Kidney epithelial cell (primary cell): ENCODE measurements around the gene TLR6. TPM values are rescaled to one million over a fixed set of nuclear protein-coding genes. Genes with fewer than 3 reads are reported as not detected.

Experiments used
- DNase-seq: peaks from one replicate; pipeline ENCODE4 v3.0.0-alpha.2; 2010; ENCODE audit warnings: low read depth
- H3K27me3 ChIP-seq: 2 replicates; pipeline ENCODE4 v1.6.0; 2011; ENCODE audit warnings: low read length; ENCODE audit not compliant: control insufficient read depth, insufficient read depth
- H3K36me3 ChIP-seq: 2 replicates; pipeline ENCODE4 v1.5.1; 2011; ENCODE audit warnings: low read length; ENCODE audit not compliant: control insufficient read depth, insufficient read depth
- H3K4me3 ChIP-seq: 2 replicates; pipeline ENCODE4 v1.5.1; 2011; ENCODE audit warnings: low read depth, mild to moderate bottlenecking, control low read depth, low read length
- CTCF ChIP-seq: IDR thresholded peaks from 2 replicates; pipeline ENCODE4 v1.5.1; 2011; ENCODE audit warnings: mild to moderate bottlenecking, moderate library complexity, low read length, control low read depth, inconsistent platforms; ENCODE audit not compliant: insufficient read depth, poor library complexity, severe bottlenecking
- total RNA-seq: library from RNA; depleted of rRNA; stranded (reverse); fragments of >200 nt; gene quantifications from 2 replicates; pipeline ENCODE4 v1.2.3, GENCODE V29; 2015

Gene TLR6
- total RNA-seq, 1 donor from 2014 or later: 1.3 TPM

GRCh38 chr4:38800366-38800765, 56.3 kb downstream of the TLR6 start:
- Histone ChIP-seq H3K4me3 (no peak overlapping the region), H3K27me3 (no peaks in the 10 kb centered on the region), H3K36me3 (no peaks in the 10 kb centered on the region)
- no peak for DNase-seq
- TF ChIP-seq CTCF: no peak

GRCh38 chr4:38795087-38795486, 61.5 kb downstream of the TLR6 start:
- H3K36me3 ChIP-seq: no peaks in the 10 kb centered on the region
- no peaks in the 10 kb centered on the region for H3K27me3 ChIP-seq
- H3K4me3 ChIP-seq: no peak overlapping the region
- no peak for DNase-seq
- no peak for TF ChIP-seq CTCF

- DNase-seq: no peak
- TF ChIP-seq CTCF: no peak
- no peak overlapping the region for H3K4me3 ChIP-seq
- no peaks in the 10 kb centered on the region for H3K36me3 ChIP-seq
- H3K27me3 ChIP-seq: no peaks in the 10 kb centered on the region
These were observed 62.6 kb downstream of the TLR6 start for GRCh38 chr4:38794051-38794450.

GRCh38 chr4:38791010-38791409, 65.6 kb downstream of the TLR6 start:
- no peak overlapping the region for H3K4me3 ChIP-seq
- no peak for DNase-seq
- no peak for TF ChIP-seq CTCF

GRCh38 chr4:38788317-38788716, 68.3 kb downstream of the TLR6 start:
- no peak for TF ChIP-seq CTCF
- H3K4me3 ChIP-seq: no peak overlapping the region
- no peaks in the 10 kb centered on the region for H3K27me3 ChIP-seq
- DNase-seq: no peak
- H3K36me3 ChIP-seq: no peaks in the 10 kb centered on the region

More at GRCh38 chr4:38791010-38791409, 65.6 kb downstream of the TLR6 start:
- Histone ChIP-seq H3K36me3 (no peaks in the 10 kb centered on the region), H3K27me3 (no peaks in the 10 kb centered on the region)

- no peaks in the 10 kb centered on the region for H3K27me3 ChIP-seq
- no peak overlapping the region for H3K4me3 ChIP-seq
- DNase-seq: no peak
- no peaks in the 10 kb centered on the region for H3K36me3 ChIP-seq
- TF ChIP-seq CTCF: no peak
These were observed 68.9 kb downstream of the TLR6 start for GRCh38 chr4:38787693-38788092.
